Cerebellar cortex (tissue), 1 donor: ENCODE data around the gene AMIGO1.

ENCODE experiments used
- DNase-seq: peaks from one replicate; pipeline ENCODE4 v3.0.0-alpha.2; 2015; ENCODE audit warnings: low spot score

The AMIGO1 gene

GRCh38 chr1:109509176-109510134, at the start of gene AMIGO1:
AMIGO1 (minus strand) TSS chr1:109509727; CDS start chr1:109508912, 815 bp downstream.
- no peak for DNase-seq

GRCh38 chr1:109557520-109557919, 48.0 kb upstream of the AMIGO1 start:
- DNase-seq, result no peak

- no peak for DNase-seq
Observed at GRCh38 chr1:109556563-109556962, 47.0 kb upstream of the AMIGO1 start.

- peak; percentile 98 for DNase-seq
Observed at GRCh38 chr1:109548321-109549267, 39.1 kb upstream of the AMIGO1 start, which contains the start of gene GNAI3. GNAI3 (plus strand) TSS chr1:109548615; CDS start chr1:109548721, 106 bp downstream.

GRCh38 chr1:109547463-109548320, 38.2 kb upstream of the AMIGO1 start:
- no peak for DNase-seq

GRCh38 chr1:109546311-109547109, 37.0 kb upstream of the AMIGO1 start:
- peak; percentile 93 for DNase-seq

- DNase-seq, result no peak
Observed at GRCh38 chr1:109543988-109544735, 34.6 kb upstream of the AMIGO1 start.

GRCh38 chr1:109543283-109543987, 33.9 kb upstream of the AMIGO1 start:
- no peak for DNase-seq

GRCh38 chr1:109542657-109543056, 33.1 kb upstream of the AMIGO1 start:
- DNase-seq, result no peak

GRCh38 chr1:109541102-109541501, 31.6 kb upstream of the AMIGO1 start:
- DNase-seq, result no peak

GRCh38 chr1:109539676-109540075, 30.1 kb upstream of the AMIGO1 start, which contains the start of gene GPR61:
GPR61 (plus strand) TSS chr1:109539872; CDS start chr1:109543023, 3,151 bp downstream.
- DNase-seq, result peak; percentile 87

GRCh38 chr1:109538827-109539555, 29.5 kb upstream of the AMIGO1 start:
- DNase-seq, result no peak

- no peak for DNase-seq
Observed at GRCh38 chr1:109537450-109538178, 28.1 kb upstream of the AMIGO1 start.

- DNase-seq, result peak; percentile 86
Observed at GRCh38 chr1:109535971-109536491, 26.5 kb upstream of the AMIGO1 start.

- DNase-seq, result peak; percentile 18
Observed at GRCh38 chr1:109535481-109535880, 26.0 kb upstream of the AMIGO1 start.

GRCh38 chr1:109534307-109534858, 24.9 kb upstream of the AMIGO1 start:
- no peak for DNase-seq
